GM12865 (cell line): ENCODE data around the gene SNX27.
A peak's percentile ranks its signal among the peaks of the same experiment; 100 is the strongest.

Experiments used
- DNase-seq: peaks from one replicate; pipeline ENCODE4 v3.0.0; 2010; ENCODE audit warnings: low read depth
- H3K4me3 ChIP-seq: 2 replicates; pipeline ENCODE4 v1.5.1; 2011; ENCODE audit warnings: mild to moderate bottlenecking, low read depth, low read length, control low read depth
- CTCF ChIP-seq: IDR thresholded peaks from 2 replicates; pipeline ENCODE4 v1.5.1; 2011; ENCODE audit warnings: low read length, control low read depth, low read depth, inconsistent platforms; ENCODE audit not compliant: insufficient read depth; ENCODE audit errors: missing control alignments

The SNX27 gene

GRCh38 chr1:151713874-151714273, 102.0 kb downstream of the SNX27 start:
- TF ChIP-seq CTCF = no peak
- no peak overlapping the region for H3K4me3 ChIP-seq
- DNase-seq = no peak

- no peak for TF ChIP-seq CTCF
- DNase-seq = no peak
- no peak overlapping the region for H3K4me3 ChIP-seq
Observed at GRCh38 chr1:151714820-151715725, 103.2 kb downstream of the SNX27 start.

- no peak overlapping the region for H3K4me3 ChIP-seq
- DNase-seq = peak; percentile 11
- TF ChIP-seq CTCF = no peak
Observed at GRCh38 chr1:151715726-151716404, 104.0 kb downstream of the SNX27 start.

GRCh38 chr1:151716405-151716762, 104.5 kb downstream of the SNX27 start:
- DNase-seq = no peak
- no peak for TF ChIP-seq CTCF
- no peak overlapping the region for H3K4me3 ChIP-seq

GRCh38 chr1:151716771-151717631, 105.2 kb downstream of the SNX27 start, which contains the start of gene CELF3:
Gene CELF3 (minus strand): TSS chr1:151716803. CDS start chr1:151716020, 783 bp downstream.
- TF ChIP-seq CTCF = no peak
- peak; percentile 7 for DNase-seq
- no peak within 1 kb of the TSS for H3K4me3 ChIP-seq

GRCh38 chr1:151718011-151718431, 106.2 kb downstream of the SNX27 start:
- no peak overlapping the region for H3K4me3 ChIP-seq
- no peak for DNase-seq
- TF ChIP-seq CTCF = no peak
